Neural cell (in vitro differentiated cells): ENCODE measurements around the gene UCK1.

ENCODE experiments used
- CTCF ChIP-seq: fragments of 450-650 bp; IDR thresholded peaks from 2 replicates; pipeline ENCODE4 v1.5.1; 2014; ENCODE audit warnings: antibody characterized with exemption, mild to moderate bottlenecking, moderate library complexity; ENCODE audit not compliant: poor library complexity, severe bottlenecking
- POLR2AphosphoS5 ChIP-seq: IDR thresholded peaks from 2 replicates; pipeline ENCODE4 v1.6.1; 2012

GRCh38 chr9:131559421-131560000 is 28.4 kb upstream of the UCK1 start:
- no peak for TF ChIP-seq CTCF
- TF ChIP-seq POLR2AphosphoS5, result no peak
